Endodermal cell (in vitro differentiated cells): Measurements from ENCODE around the gene SLC38A7. TPM values are rescaled to one million over a fixed set of nuclear protein-coding genes. Genes with fewer than 3 reads are reported as not detected.
A peak's percentile ranks its signal among the peaks of the same experiment; 100 is the strongest.

ENCODE experiments used
- DNase-seq: peaks from one replicate; pipeline ENCODE4 v3.0.0-alpha.2; 2017
- H3K27ac ChIP-seq: 2 replicates; pipeline ENCODE4 v1.5.1; 2013; ENCODE audit warnings: mild to moderate bottlenecking, low read depth, low read length, moderate library complexity
- H3K27me3 ChIP-seq: 2 replicates; pipeline ENCODE4 v1.6.1; 2013; ENCODE audit warnings: mild to moderate bottlenecking, low read length, moderate library complexity; ENCODE audit not compliant: insufficient read depth, control insufficient read depth, poor library complexity, severe bottlenecking
- H3K36me3 ChIP-seq: 2 replicates; pipeline ENCODE4 v1.7.0; 2013; ENCODE audit warnings: mild to moderate bottlenecking, low read length, moderate library complexity; ENCODE audit not compliant: control insufficient read depth, insufficient read depth
- H3K4me1 ChIP-seq: one replicate; pipeline ENCODE4 v1.7.0; 2013; ENCODE audit warnings: low read length; ENCODE audit not compliant: control insufficient read depth, insufficient read depth
- H3K4me3 ChIP-seq: 2 replicates; pipeline ENCODE4 v1.5.1; 2013; ENCODE audit warnings: mild to moderate bottlenecking, low read length, moderate library complexity
- H3K9ac ChIP-seq: 2 replicates; pipeline ENCODE4 v1.6.1; 2013; ENCODE audit warnings: mild to moderate bottlenecking, low read length, moderate library complexity; ENCODE audit not compliant: poor library complexity, severe bottlenecking; ENCODE audit errors: extremely low read depth
- H3K9me3 ChIP-seq: 2 replicates; pipeline ENCODE4 v1.6.1; 2013; ENCODE audit warnings: mild to moderate bottlenecking, low read length, moderate library complexity; ENCODE audit not compliant: control insufficient read depth
- H3K27ac Mint-ChIP-seq: 2 replicates; pipeline ENCODE4 v1.8.0; 2020; ENCODE audit warnings: mixed read lengths
- H3K27me3 Mint-ChIP-seq: 2 replicates; pipeline ENCODE4 v1.8.0; 2021; ENCODE audit warnings: mild to moderate bottlenecking, mixed read lengths; ENCODE audit not compliant: insufficient read depth
- H3K36me3 Mint-ChIP-seq: 2 replicates; pipeline ENCODE4 v1.8.0; 2020; ENCODE audit warnings: low read depth, mixed read lengths
- H3K4me1 Mint-ChIP-seq: 2 replicates; pipeline ENCODE4 v1.8.0; 2020; ENCODE audit warnings: mixed read lengths
- H3K4me3 Mint-ChIP-seq: 2 replicates; pipeline ENCODE4 v1.8.0; 2020; ENCODE audit warnings: mild to moderate bottlenecking, moderate library complexity, mixed read lengths
- H3K9me3 Mint-ChIP-seq: 2 replicates; pipeline ENCODE4 v1.8.0; 2020; ENCODE audit warnings: mild to moderate bottlenecking, mixed read lengths
- CTCF ChIP-seq: fragments of 200-600 bp; sonication (generic); conservative IDR thresholded peaks from 2 replicates; pipeline ENCODE4 v1.5.0; 2021; ENCODE audit warnings: antibody characterized with exemption, mild to moderate bottlenecking
- WGBS, 2 experiments: methylation state at CpG; one replicate each; pipeline versions ENCODE4 v1.1.5 to v1.1.7; 2013; ENCODE audit warnings: missing lambda C conversion rate in 2 of 2, mixed read lengths in 1 of 2; ENCODE audit not compliant: insufficient coverage in 1 of 2, insufficient read length in 1 of 2; 5-methylcytosine and 5-hydroxymethylcytosine counted together
- total RNA-seq, 2 donors: library from RNA; stranded (reverse); fragmentation: NEBNext Ultra II Directional in 1 of 2; extraction: Animal tissue kit (Norgen Biotek cat#: 25700) in 1 of 2; gene quantifications; 2 replicates in 1 of 2; 3 replicates in 1 of 2; pipeline ENCODE4 v1.2.1, GENCODE V29; 2021

SLC38A7 gene
- total RNA-seq, 2 donors from 2014 or later, result 42.5 to 53.8 TPM

- peaks cover 10% of the 10 kb centered on the region for H3K4me1 Mint-ChIP-seq
- 0% methylated on average over 30 to 53 of the region's 53 CpGs for WGBS, 2 experiments
- no peaks in the 10 kb centered on the region for H3K27me3 ChIP-seq
Observed at GRCh38 chr16:58628845-58629732, 55.5 kb downstream of the SLC38A7 start.

GRCh38 chr16:58624209-58624608 is 60.4 kb downstream of the SLC38A7 start:
- Mint-ChIP-seq H3K4me3 (no peak overlapping the region), H3K27ac (peak overlapping the region; percentile 35), H3K4me1 (peaks cover 6% of the 10 kb centered on the region), H3K36me3 (peaks cover 52% of the 10 kb centered on the region), H3K9me3 (no peaks in the 10 kb centered on the region), H3K27me3 (no peaks in the 10 kb centered on the region)
- Histone ChIP-seq H3K27me3 (no peaks in the 10 kb centered on the region), H3K9ac (no peak overlapping the region), H3K4me3 (no peak overlapping the region), H3K4me1 (no peaks in the 10 kb centered on the region), H3K36me3 (peaks cover 61% of the 10 kb centered on the region), H3K27ac (no peak overlapping the region), H3K9me3 (no peaks in the 10 kb centered on the region)
- WGBS, 2 experiments, result 79 to 87% methylated on average over 5 to 7 of the region's 7 CpGs
- TF ChIP-seq CTCF, result no peak
- no peak for DNase-seq

More at GRCh38 chr16:58628845-58629732, 55.5 kb downstream of the SLC38A7 start:
- no peak for TF ChIP-seq CTCF
- H3K27me3 Mint-ChIP-seq, result no peaks in the 10 kb centered on the region
- peak overlapping the region; percentile 99 for H3K9ac ChIP-seq
- H3K9me3 Mint-ChIP-seq, result no peaks in the 10 kb centered on the region
- H3K4me3 ChIP-seq, result peak overlapping the region; percentile 91
- peaks cover 14% of the 10 kb centered on the region for H3K36me3 Mint-ChIP-seq
- H3K4me3 Mint-ChIP-seq, result peak overlapping the region; percentile 100
- H3K4me1 ChIP-seq, result no peaks in the 10 kb centered on the region
- no peaks in the 10 kb centered on the region for H3K9me3 ChIP-seq
- peak; percentile 70 for DNase-seq
- peak overlapping the region; percentile 100 for H3K27ac Mint-ChIP-seq
- H3K36me3 ChIP-seq, result peaks cover 20% of the 10 kb centered on the region
- H3K27ac ChIP-seq, result peak overlapping the region; percentile 97

- H3K36me3 Mint-ChIP-seq, result peaks cover 68% of the 10 kb centered on the region
- WGBS, 2 experiments, result 96 to 100% methylated on average over 6 to 10 of the region's 10 CpGs
- H3K27me3 ChIP-seq, result no peaks in the 10 kb centered on the region
Observed at GRCh38 chr16:58620396-58620795, 64.2 kb downstream of the SLC38A7 start.

More at GRCh38 chr16:58620396-58620795, 64.2 kb downstream of the SLC38A7 start:
- peak overlapping the region; percentile 1 for H3K27ac Mint-ChIP-seq
- no peak overlapping the region for H3K4me3 Mint-ChIP-seq
- H3K27ac ChIP-seq, result no peak overlapping the region
- peaks cover 83% of the 10 kb centered on the region for H3K36me3 ChIP-seq
- DNase-seq, result no peak
- no peaks in the 10 kb centered on the region for H3K4me1 ChIP-seq
- no peaks in the 10 kb centered on the region for H3K9me3 Mint-ChIP-seq
- H3K4me3 ChIP-seq, result no peak overlapping the region
- no peaks in the 10 kb centered on the region for H3K27me3 Mint-ChIP-seq
- H3K9ac ChIP-seq, result no peak overlapping the region
- H3K9me3 ChIP-seq, result no peaks in the 10 kb centered on the region
- H3K4me1 Mint-ChIP-seq, result no peaks in the 10 kb centered on the region
- TF ChIP-seq CTCF, result no peak
